Stomach (tissue), 4 donors: Measurements from ENCODE around the gene SIK3.

Experiments used
- POLR2AphosphoS5 ChIP-seq, 3 donors: sonication (generic); formaldehyde crosslinking; IDR thresholded peaks; one replicate each; pipeline ENCODE4 v1.6.1; 2016; ENCODE audit warnings: antibody characterized with exemption in 3 of 3
- TF ChIP-seq, protein P1 (sequence below), 7 experiments: fragments of 450-650 bp in 4 of 7; fragments of 200-600 bp in 3 of 7; sonication (generic) in 3 of 7; IDR thresholded peaks; one replicate each; pipeline ENCODE4 v1.5.1; 2016 to 2019; ENCODE audit warnings: antibody characterized with exemption in 7 of 7, control low read depth in 2 of 7, mild to moderate bottlenecking in 1 of 7

DNA sequence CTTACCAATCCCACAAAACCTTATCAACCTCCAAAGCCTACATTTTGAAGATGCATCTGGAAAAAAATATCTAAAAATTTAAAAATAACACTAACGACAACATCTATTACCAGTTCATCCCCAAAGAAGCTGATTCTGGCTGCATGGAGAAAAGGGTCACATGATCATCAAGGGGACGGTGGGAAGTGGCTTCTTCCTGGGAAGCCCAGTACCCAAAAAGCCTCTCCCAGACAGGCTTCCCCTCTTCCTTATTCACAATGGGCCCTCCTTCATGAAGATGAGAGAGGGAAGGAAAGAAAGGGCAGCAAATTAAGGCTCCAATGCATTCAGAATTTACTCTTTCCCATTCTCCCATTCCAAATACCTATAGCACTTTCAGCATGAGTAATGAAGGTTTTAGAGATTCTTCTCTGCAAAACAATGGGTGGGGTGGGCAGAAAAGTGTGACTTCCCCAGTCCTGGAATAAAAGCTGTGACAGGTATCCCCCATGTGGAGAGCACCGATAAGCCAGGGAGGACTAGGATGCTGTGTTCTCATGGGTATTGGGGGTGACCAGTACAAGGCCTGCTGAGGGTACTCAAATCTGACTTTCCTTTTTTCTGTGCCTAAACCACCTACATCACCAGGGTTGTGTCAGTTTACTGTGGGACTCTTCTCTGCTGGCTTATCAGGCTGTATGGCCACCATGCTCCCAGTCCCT is 88.2 kb downstream of the SIK3 start:
- TF ChIP-seq POLR2AphosphoS5 (IDR thresholded peaks at IDR 0.05): no peak
- TF ChIP-seq, protein P1, sequence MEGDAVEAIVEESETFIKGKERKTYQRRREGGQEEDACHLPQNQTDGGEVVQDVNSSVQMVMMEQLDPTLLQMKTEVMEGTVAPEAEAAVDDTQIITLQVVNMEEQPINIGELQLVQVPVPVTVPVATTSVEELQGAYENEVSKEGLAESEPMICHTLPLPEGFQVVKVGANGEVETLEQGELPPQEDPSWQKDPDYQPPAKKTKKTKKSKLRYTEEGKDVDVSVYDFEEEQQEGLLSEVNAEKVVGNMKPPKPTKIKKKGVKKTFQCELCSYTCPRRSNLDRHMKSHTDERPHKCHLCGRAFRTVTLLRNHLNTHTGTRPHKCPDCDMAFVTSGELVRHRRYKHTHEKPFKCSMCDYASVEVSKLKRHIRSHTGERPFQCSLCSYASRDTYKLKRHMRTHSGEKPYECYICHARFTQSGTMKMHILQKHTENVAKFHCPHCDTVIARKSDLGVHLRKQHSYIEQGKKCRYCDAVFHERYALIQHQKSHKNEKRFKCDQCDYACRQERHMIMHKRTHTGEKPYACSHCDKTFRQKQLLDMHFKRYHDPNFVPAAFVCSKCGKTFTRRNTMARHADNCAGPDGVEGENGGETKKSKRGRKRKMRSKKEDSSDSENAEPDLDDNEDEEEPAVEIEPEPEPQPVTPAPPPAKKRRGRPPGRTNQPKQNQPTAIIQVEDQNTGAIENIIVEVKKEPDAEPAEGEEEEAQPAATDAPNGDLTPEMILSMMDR (IDR thresholded peaks at IDR 0.05): no peak
